ENCODE data around the gene SPINK1.
A peak's percentile ranks its signal among the peaks of the same experiment; 100 is the strongest.
"Not testable (repeated sequence)": the region's sequence is repeated elsewhere in the genome, so short reads cannot be mapped to it uniquely, and the experiment has no call there.

Gene SPINK1

DNA sequence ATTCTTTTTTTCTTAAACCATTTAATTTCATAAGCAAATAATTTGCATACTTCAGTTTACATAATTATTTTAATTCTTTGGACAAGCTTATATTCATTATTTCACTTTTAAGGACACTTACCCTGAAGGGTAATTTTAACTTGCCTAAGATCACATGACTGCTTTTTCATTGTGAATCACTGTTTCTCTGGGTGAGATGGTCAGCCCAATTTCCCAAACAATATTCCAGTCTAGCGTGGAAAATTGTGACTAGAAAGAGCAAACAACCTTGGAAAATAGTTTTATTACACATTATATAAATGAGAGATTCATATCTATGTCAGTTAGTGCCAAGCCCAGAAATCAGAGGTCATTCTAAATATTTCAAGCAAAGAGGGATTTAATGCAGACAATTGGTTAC lies 27.5 kb downstream of the SPINK1 start:
- ATAC-seq, result no peak

DNA sequence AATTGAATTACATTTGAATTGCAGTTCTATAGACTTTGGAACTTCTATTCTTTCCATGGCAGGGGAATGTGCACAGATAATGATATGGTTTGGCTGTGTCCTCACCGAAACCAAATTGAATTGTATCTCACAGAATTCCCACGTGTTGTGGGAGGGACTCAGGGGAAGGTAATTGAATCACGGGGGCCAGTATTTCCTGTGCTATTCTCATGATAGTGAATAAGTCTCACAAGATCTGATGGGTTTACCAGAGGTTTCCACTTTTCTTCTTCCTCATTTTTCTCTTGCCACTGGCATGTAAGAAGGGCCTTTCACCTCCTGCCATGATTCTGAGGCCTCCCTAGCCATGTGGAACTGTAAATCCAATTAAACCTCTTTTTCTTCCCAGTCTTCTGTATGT lies 28.3 kb downstream of the SPINK1 start:
- not testable (repeated sequence) for ATAC-seq

DNA sequence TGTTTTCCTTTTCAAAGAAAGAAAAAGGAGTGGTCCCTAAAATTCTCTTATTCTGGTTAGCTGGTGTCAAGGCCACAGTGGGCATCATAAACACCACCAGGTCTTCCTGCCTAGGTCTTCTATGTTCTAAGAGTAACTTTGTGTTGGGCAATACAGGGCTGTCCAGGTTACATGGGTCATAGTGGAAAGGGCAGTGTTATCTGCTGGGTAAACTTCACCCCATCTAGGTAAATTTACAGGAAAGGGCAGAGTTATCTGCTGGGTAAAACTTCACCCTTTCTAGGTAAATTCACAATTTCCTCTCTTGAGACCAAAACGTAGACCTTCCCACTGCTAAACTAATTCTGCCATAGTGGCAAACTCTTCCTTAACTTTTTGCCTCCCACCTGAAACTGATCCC lies 30.0 kb downstream of the SPINK1 start:
- ATAC-seq, result no peak

DNA sequence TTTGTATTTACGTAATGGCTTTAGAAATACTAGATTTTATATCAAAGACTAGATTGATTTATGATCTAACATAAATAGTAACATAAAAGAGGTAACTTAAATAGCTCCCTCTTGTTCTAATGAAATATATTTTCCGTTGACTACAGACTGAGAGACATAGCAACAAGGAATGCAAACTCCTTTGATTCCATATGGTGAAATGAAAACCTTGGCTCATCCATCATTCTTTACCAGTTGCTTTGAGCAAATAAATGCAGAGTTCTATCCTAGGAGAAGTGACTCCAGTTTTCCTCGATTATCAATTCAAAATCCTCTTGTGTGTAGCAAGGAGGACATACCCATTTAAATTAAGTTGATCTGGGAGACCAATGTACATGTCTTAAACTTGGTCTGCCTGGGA lies 31.0 kb downstream of the SPINK1 start:
- no peak for ATAC-seq

DNA sequence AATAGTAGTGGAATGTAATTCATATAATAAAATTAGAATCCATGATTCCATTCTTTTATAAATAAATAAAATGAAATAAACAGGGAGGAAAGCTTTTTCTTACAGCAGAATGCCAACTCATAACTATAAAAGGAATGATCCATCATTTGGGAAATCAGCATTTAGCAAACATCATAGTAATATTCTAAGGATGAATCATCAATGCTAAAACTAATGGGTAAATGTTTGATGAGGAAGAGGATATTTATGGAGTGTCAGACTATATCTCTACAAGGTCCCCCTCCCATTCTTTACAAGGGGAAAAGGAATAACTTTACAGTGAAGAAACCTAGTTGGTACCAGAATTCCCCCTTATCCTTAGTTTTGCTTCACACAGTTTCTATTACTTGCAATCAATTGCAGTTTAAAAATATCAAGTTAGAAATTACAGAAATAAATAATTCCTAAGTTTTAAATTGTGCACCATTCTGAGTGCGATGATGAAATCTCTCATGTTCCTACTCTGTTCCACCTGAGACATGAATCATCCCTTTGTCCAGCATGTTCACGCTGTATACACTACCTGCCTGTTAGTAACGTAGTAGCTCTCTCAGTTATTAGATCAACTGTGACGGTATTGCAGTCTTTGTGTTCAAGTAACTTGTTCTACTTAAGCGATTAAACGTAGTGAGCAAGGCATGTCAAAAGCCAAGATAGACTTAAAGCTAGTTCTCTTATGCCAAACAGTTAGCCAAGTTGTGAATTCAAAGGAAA lies 34.7 kb downstream of the SPINK1 start:
- ATAC-seq, result no peak

DNA sequence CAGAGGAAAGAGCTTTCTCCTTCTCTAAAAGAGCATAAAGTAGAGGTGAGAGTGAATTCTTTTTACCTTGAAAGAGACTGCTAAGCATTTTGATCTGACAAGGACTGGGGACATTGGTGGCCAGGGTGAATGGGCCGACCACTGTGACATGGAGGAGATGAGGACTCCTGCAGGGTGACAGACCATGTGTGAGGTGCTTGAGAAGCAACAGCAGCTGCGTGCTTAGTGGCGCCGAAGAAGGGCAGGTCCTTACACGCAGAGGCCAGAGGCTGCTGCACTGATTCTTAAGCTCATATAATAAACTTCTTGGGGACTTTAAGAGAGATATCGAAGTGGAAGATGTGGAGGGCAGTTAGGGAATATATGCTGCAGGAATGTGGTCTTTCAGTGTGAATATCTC lies 40.3 kb downstream of the SPINK1 start:
- no peak for ATAC-seq

DNA sequence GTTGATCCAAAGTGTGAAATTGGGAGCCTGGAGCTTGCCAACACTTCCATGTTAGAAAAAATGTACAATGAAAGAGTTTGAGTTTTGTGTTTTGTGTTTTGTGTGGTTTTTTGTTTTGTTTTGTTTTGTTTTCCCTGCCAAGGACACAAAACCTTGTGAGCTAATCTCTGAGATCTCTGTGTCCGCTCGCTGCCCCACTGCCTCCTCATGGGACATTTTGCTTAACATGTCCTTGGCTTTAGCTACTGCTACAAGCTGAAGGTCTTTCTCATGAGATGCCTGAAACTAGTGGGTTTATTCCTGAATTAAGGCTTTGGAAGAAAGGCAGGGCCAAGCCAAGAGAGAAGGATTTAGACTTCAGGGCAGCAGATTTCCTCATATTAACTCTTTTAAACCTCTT lies 41.7 kb downstream of the SPINK1 start:
- ATAC-seq, result no peak

DNA sequence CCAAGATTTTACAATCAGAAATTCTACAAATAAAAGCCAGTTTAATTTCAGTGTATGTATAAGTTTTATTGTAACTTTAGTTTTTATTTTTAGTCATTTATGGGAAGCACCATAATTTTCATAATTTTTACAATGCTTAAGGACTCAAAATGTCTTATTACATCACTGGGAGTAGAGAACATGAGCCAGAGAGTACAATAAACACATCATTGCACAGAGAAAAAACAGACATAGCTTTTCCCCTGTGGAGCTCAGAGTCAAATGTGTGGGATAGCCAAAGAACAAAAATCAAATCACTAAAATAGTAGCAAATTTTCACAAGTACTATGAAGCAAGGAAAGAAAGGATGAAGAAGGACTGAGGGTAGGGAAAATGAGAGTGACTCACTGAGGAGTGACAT lies 43.4 kb downstream of the SPINK1 start:
- no peak for ATAC-seq

DNA sequence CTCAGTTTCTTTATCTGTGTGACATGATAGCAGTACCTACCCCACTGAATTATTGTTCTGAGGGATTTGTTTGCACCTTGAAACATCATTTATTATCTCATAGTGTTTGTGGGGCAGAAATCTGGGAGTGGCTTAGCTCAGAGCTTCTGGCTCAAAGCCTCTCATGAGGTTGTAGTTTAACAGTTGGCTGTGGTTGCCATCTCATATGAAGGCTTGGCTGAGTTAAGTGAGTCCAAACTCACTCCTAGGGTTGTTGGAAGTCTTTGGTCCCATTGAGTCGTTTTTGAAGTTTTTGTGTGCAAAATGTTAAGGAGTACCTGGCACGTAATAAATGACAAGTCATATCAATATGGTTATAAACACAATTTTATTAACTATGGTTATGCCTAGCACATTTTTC lies 45.3 kb downstream of the SPINK1 start:
- ATAC-seq, result no peak

DNA sequence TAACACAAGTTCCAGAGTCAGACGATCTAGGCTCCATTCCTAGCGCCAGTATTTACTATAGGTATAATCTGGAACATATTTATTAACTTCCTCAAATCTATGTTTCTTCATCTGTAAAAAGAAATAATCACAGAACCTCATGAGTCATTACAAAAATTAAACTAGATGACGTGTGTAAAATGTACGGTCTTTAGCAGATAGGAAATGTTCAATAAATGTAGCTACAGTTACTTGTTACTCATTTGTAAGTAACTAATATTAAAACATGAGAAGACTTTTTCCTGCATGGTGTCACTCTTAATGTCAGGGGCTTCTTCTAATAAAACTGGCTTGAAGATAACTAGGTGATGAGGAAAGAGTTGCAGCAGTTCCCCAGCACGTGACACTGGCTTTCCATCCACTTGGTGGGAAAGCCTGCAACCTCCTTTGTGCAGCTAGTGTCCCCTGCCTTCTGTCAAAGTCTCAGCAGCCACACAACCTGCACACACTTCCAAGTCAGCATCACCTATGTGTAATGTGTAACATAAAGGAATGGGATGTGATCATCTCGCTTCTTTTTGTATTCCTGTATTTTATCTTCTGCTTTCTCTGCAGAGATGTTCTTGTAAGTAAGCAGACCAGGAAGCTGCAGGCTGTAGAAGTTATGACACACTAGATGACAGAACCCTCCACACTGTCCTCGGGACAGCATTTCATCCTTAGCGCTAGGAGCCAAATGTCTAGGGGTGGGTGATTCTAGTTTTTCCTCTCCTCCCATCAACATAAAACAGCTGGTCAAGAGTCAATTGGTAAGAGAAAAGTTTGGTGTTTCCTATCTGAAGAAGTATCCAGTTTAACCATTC lies 47.1 kb downstream of the SPINK1 start:
- no peak for ATAC-seq

DNA sequence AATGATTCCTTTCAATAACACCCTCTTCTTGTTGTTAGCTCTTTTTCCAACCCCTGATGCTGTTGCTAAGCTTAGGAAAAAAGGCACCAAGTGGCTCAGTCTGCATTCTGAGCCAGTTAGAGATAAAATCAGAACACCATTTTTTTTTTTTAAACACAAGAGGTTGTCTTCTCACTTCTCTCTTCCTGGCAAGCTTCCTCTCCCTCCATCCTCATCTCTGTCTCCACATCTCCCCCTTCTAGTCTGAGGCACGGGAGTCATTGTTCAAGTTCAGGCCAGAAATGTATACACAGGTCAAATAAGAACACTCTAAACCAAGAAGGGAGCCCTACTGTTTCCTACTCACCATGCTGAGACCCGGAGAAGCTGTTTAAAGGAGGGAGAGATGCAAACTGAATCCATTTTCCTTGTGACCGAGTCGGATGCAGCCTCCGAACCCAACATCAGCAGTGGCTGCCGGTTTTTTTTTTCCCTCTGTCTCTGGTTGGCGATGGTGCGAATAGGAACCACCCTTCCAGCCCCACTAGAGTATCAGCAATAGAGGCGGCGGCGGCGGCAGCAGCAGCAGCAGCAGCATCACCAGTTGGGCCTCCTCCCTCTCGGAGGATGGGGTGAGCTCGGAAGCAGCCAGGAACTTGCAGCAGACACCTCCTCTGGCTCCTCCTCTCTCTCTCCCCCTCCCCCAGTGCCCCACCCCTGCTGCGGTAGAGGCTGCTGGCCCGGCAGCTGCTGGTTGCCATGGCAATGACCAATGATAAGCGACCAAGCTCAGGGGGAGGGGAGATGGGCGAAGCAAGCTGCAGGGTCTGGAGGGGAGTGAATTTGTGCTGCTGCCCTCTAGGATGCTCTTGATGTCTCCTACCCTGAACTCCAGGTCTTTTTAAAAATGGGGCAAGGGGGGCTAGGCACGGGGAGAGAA lies 49.1 kb downstream of the SPINK1 start, which contains the start of gene JAKMIP2:
JAKMIP2 (minus strand) TSS at position 619 of the 919 bp plus-strand sequence. CDS start 110,922 bp downstream, outside the sequence.
- ATAC-seq, result peak; percentile 85 to 91

DNA sequence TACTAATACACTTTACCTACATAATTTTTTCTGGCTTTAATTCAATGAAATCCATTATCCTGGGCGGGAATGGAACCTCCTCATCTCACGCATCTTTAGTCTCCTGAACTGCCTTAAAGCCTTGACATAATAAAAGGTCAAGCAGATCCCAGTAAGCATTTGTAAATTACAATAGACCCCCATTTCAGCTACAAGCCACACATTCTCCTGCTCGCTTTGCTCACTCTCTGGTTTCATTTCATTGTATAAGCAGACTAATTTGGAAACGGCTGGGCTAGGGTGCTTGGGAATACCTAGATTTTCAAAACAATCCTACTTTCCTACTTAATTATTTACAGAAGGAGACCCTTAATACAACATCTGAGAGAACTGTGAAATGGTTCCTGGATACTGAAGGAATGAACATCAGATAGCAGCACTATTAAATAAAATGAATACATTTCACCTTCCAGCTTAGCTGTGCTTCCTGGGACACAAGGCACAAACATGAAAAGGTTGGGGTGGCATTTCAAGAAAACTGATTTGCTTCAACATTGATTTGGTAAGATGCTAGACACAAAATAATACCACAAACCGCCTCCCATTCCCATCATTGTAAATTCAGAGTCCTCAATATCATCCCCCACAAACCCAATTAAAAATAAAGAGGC lies 50.4 kb downstream of the SPINK1 start:
- ATAC-seq, result no peak

DNA sequence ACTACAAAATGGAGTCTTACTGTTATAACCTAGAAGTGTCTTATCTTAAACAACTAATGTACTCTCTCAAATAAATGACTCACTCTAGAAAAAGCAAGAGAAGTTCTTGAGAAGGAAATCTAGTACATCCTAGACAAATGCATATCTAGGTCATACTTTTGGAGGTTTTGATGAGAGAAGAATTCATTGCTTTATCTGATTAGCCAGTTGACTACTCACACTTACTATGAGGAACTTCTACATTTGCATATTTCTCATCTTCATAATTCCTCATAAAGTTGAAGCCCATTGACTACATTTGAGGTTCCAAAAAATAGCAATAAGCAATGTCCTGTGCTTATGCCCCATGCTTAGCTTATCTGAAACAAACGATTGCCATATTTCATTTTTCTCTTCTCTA lies 51.8 kb downstream of the SPINK1 start:
- no peak for ATAC-seq

DNA sequence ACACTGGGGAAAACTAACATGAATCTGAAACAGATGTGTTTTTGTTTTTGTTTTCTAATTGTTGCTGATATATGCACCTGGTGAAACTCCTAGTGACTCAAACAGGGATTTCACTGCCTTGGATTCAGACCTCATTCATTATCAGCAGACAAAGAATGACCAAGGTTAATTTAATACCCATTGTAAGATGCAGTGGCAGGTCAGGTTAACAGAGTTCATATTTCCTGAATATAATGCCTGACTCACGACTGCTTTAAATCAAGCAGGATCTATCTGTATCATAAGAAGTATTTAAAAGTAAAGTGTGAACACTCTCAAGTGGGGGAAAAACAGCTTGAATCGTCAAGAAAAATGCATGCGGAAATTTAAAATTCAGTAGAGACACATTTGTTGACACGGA lies 54.5 kb downstream of the SPINK1 start:
- no peak for ATAC-seq

Data from activated CD4-positive, CD25-positive, alpha-beta regulatory T cell treated with anti-CD3 and anti-CD28 coated beads, Interleukin-2, amount 50 U/mL, for 24 hours (primary cell).